Activated B cell treated with CpG ODN at 0.5 μM for 24 hours (primary cell): Measurements from ENCODE around the gene INHBC. TPM values are rescaled to one million over a fixed set of nuclear protein-coding genes. Genes with fewer than 3 reads are reported as not detected.
"Not testable (repeated sequence)": the region's sequence is repeated elsewhere in the genome, so short reads cannot be mapped to it uniquely, and the experiment has no call there.

Experiments used
- ATAC-seq: fragments of 200-7000 bp; cut with Tn5 transposase; one replicate; pipeline ENCODE4 v1.10.0; 2021; ENCODE audit warnings: low read depth, mild to moderate bottlenecking, moderate library complexity
- CTCF ChIA-PET: fragments of 350-600 bp; sonication (Branson Sonifier 250); formaldehyde crosslinking; loops from one replicate; lab custom pipeline; 2021; ENCODE audit warnings: antibody characterized with exemption; lab: Charles Lee
- POLR2A ChIA-PET: fragments of 350-600 bp; sonication (Branson Sonifier 250); formaldehyde crosslinking; loops from one replicate; lab custom pipeline; 2021; ENCODE audit warnings: antibody characterized with exemption; lab: Charles Lee
- DNase-seq: peaks from one replicate; pipeline ENCODE4 v3.0.0; 2022
- H3K27ac Mint-ChIP-seq: one replicate; pipeline ENCODE4 v1.8.0; 2020; ENCODE audit warnings: mixed read lengths
- H3K27me3 Mint-ChIP-seq: one replicate; pipeline ENCODE4 v1.8.0; 2021; ENCODE audit warnings: mixed read lengths
- H3K36me3 Mint-ChIP-seq: one replicate; pipeline ENCODE4 v1.8.0; 2021; ENCODE audit warnings: low read depth, mixed read lengths
- H3K4me1 Mint-ChIP-seq: one replicate; pipeline ENCODE4 v1.8.0; 2021; ENCODE audit warnings: mixed read lengths
- H3K4me3 Mint-ChIP-seq: one replicate; pipeline ENCODE4 v1.8.0; 2020; ENCODE audit warnings: mild to moderate bottlenecking, mixed read lengths
- H3K9me3 Mint-ChIP-seq: one replicate; pipeline ENCODE4 v1.8.0; 2020; ENCODE audit warnings: mixed read lengths
- intact Hi-C: fragments of 100-400 bp; cut with micrococcal nuclease; formaldehyde crosslinking; loops from one replicate; pipeline ENCODE4 v1.15.1; 2024
- total RNA-seq: library from RNA; stranded (reverse); gene quantifications from 2 replicates; pipeline ENCODE4 v1.2.3, GENCODE V29; 2022
- TF ChIP-seq, protein P1 (sequence below): fragments of 200-600 bp; IDR thresholded peaks from one replicate; pipeline ENCODE4 v1.8.0; 2022; ENCODE audit warnings: antibody characterized with exemption, mild to moderate bottlenecking

The INHBC gene
- total RNA-seq, 1 donor from 2014 or later = not detected

DNA sequence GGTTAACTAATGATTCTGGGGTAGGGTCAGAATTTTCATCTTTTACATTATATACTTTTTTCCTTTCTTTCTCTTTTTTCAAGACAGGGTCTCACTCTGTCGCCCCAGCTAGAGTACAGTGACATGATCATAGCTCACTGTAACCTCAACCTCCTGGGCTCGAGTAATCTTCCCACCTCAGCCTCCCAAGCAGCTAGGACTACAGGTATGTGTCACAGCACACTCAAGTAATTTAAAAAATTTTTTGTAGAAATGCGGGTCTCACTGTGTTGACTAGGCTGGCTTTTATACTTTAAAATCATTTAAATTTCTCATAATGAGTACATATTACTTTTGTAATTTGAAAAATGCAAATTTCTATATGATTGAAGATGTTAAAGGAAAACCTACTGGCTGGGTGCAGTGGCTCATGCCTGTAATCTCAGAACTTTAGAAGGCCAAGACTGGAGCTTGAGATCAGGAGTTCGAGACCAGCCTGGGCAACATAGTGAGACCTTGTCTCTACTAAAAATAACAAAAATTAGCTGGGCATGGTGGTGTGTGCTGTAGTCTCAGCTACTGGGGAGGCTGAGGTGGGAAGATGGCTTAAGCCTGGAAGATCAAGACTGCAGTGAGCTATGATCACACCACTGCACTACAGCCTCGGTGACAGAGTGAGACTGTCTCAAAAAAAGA lies 29.5 kb upstream of the INHBC start:
- Mint-ChIP-seq H3K27ac (no peak overlapping the region), H3K4me3 (no peak overlapping the region), H3K4me1 (peaks cover 4% of the 10 kb centered on the region), H3K9me3 (no peaks in the 10 kb centered on the region), H3K27me3 (no peaks in the 10 kb centered on the region), H3K36me3 (peaks cover 10% of the 10 kb centered on the region)
- CTCF ChIA-PET = no interaction called here
- POLR2A ChIA-PET = interaction anchor here (0.6 to 1.1 kb wide), 2 partner anchors 16 to 54 kb away, joined by 3 to 8 read pairs; no protein-coding TSS in a partner anchor
- DNase-seq = no peak
- intact Hi-C loops = no loop called here
- no peak for ATAC-seq
- TF ChIP-seq, protein P1, sequence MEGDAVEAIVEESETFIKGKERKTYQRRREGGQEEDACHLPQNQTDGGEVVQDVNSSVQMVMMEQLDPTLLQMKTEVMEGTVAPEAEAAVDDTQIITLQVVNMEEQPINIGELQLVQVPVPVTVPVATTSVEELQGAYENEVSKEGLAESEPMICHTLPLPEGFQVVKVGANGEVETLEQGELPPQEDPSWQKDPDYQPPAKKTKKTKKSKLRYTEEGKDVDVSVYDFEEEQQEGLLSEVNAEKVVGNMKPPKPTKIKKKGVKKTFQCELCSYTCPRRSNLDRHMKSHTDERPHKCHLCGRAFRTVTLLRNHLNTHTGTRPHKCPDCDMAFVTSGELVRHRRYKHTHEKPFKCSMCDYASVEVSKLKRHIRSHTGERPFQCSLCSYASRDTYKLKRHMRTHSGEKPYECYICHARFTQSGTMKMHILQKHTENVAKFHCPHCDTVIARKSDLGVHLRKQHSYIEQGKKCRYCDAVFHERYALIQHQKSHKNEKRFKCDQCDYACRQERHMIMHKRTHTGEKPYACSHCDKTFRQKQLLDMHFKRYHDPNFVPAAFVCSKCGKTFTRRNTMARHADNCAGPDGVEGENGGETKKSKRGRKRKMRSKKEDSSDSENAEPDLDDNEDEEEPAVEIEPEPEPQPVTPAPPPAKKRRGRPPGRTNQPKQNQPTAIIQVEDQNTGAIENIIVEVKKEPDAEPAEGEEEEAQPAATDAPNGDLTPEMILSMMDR = no peak

DNA sequence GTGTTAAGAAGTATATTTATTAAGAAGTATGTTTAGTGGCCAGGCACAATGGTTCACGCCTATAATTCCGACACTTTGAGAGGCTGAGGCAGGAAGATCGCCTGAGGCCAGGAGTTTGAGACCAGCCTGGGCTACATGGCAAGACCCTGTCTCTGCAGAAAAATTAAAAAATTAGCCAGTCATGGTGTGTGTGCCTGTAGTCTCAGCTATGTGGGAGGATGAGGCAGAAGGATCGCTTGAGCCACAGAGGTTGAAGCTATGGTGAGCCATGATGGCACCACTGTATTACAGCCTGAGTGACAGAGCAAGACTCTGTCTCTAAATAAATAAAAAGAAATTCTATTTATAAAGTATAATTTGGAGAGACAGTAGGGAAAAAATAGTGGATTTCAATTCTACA lies 24.1 kb upstream of the INHBC start:
- H3K4me1 Mint-ChIP-seq = peaks cover 16% of the 10 kb centered on the region
- no peak overlapping the region for H3K4me3 Mint-ChIP-seq
- H3K9me3 Mint-ChIP-seq = no peaks in the 10 kb centered on the region
- POLR2A ChIA-PET = no interaction called here
- ATAC-seq (no peak), DNase-seq (no peak)
- H3K27me3 Mint-ChIP-seq = no peaks in the 10 kb centered on the region
- H3K36me3 Mint-ChIP-seq = peaks cover 17% of the 10 kb centered on the region
- CTCF ChIA-PET = interaction anchor here (1.1 kb wide), 1 partner anchor 227 kb away, joined by 4 read pairs; no protein-coding TSS in a partner anchor
- TF ChIP-seq, protein P1 = no peak
- no peak overlapping the region for H3K27ac Mint-ChIP-seq
- intact Hi-C loops = loop anchor here (5.0 kb wide), 1 partner anchor 33 kb away; no protein-coding TSS in a partner anchor

DNA sequence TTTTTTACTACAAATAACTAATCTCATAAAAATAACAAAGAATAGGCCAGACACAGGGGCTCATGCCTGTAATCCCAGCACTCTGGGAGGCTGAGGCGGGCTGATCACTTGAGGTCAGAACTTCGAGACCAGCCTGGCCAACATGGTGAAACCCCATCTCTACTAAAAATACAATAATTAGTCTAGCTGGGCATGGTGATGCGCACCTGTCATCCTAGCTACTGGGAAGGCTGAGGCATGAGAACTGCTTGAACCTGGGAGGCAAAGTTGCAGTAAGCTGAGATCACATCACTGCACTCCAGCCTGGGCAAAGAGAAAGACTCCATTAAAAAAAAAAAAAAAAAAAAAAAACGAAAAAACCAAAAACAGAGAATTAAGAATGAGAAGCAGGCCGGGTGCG lies 20.4 kb upstream of the INHBC start:
- H3K4me3 Mint-ChIP-seq, H3K27ac Mint-ChIP-seq, DNase-seq, POLR2A ChIA-PET, ATAC-seq, H3K27me3 Mint-ChIP-seq, H3K9me3 Mint-ChIP-seq: not testable (repeated sequence)
- intact Hi-C loops = loop anchor here (5.0 kb wide), 1 partner anchor 37 kb away; no protein-coding TSS in a partner anchor
- Mint-ChIP-seq H3K36me3 (peaks cover 23% of the 10 kb centered on the region), H3K4me1 (peaks cover 35% of the 10 kb centered on the region)
- CTCF ChIA-PET = interaction anchor here (0.7 kb wide), 1 partner anchor 39 kb away, joined by 3 read pairs; no protein-coding TSS in a partner anchor

DNA sequence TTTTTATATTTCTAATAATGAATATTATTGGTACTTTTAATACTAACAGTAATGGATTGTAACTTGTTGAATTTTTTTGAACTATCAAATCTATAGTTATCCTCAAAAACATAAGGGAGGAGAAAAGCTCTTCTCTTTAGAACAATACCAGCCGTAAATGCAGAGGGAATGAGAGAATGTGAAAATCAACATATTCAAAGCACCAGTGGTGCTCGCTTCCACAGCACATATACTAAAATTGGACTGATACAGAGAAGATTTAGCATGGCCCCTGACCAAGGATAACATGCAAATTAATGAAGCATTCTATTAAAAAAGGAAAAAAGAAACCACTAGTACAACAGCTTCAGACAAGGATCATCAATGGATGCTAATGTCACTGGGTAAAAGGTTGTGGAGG lies 19.5 kb upstream of the INHBC start:
- no peak overlapping the region for H3K27ac Mint-ChIP-seq
- H3K27me3 Mint-ChIP-seq = no peaks in the 10 kb centered on the region
- intact Hi-C loops = no loop called here
- H3K9me3 Mint-ChIP-seq = no peaks in the 10 kb centered on the region
- H3K4me3 Mint-ChIP-seq = no peak overlapping the region
- H3K4me1 Mint-ChIP-seq = peaks cover 35% of the 10 kb centered on the region
- ATAC-seq (no peak), DNase-seq (no peak)
- ChIA-PET POLR2A (no interaction called here), CTCF (no interaction called here)
- TF ChIP-seq, protein P1 = no peak
- peaks cover 29% of the 10 kb centered on the region for H3K36me3 Mint-ChIP-seq

DNA sequence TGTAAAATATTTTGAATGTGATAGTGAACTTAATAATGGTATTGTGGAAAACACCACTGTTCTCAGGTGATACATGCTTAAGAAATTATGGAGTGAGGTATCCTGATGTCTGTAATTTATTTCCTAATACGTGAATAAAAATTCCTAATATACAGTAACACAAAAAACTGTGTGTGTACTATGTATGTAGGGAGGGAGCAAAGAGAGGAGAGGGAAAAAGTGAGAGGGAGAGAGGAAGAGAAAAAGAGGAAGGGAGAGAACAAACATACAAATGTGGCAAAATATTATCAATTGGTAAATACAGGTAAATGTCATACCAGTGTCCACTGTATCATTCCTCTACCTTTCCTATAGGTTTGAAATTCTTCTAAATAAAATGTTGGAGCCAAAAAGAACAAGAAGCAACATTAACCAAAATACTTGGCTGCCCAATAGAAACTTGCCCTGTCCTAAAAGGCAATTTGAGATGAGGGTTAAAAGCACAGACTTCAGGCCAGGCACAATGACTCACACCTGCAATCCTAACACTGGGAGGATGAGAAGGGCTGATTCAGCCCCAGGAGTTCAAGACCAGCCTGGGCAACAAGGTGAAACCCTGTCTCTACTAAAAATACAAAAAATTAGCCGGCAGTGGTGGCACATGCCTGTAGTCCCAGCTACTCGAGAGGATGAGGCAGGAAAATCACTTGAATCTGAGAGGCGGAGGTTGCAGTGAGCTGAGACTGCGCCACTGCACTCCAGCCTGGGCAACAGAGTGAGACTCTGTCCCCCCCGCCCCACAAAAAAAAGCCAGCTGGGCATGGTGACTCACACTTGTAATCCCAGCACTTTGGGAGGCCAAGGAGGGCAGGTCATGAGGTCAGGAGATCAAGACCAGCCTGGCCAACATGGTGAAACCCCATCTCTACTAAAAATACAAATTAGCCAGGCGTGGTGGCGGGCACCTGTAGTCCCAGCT lies 18.3 kb upstream of the INHBC start:
- H3K27me3 Mint-ChIP-seq = no peaks in the 10 kb centered on the region
- peaks cover 32% of the 10 kb centered on the region for H3K36me3 Mint-ChIP-seq
- intact Hi-C loops = no loop called here
- DNase-seq (no peak), ATAC-seq (no peak)
- no peak overlapping the region for H3K4me3 Mint-ChIP-seq
- TF ChIP-seq, protein P1 = no peak
- H3K9me3 Mint-ChIP-seq = no peaks in the 10 kb centered on the region
- ChIA-PET POLR2A (interaction anchor here (0.6 kb wide), 1 partner anchor 137 kb away, joined by 4 read pairs; no protein-coding TSS in a partner anchor), CTCF (no interaction called here)
- no peak overlapping the region for H3K27ac Mint-ChIP-seq
- peaks cover 31% of the 10 kb centered on the region for H3K4me1 Mint-ChIP-seq
